ENCODE measurements around the gene CIAO2A. TPM values are rescaled to one million over a fixed set of nuclear protein-coding genes. Genes with fewer than 3 reads are reported as not detected.
"Not testable (repeated sequence)": the region's sequence is repeated elsewhere in the genome, so short reads cannot be mapped to it uniquely, and the experiment has no call there.

The CIAO2A gene
- total RNA-seq, 6 experiments from 2014 or later: 84.2 to 186 (median 126) TPM

- Histone ChIP-seq H3K36me3 (peaks cover 11 to 77% (median 38%) of the 10 kb centered on the region in 4 donors), H3K4me1 (peaks cover 0 to 9% (median 0%) of the 10 kb centered on the region in 4 donors), H3K9me3 (no peaks in the 10 kb centered on the region), H3K27me3 (no peaks in the 10 kb centered on the region), H3K4me3 (no peak overlapping the region), H3K27ac (no peak overlapping the region)
- no peak for ATAC-seq
- TF ChIP-seq CTCF (IDR thresholded peaks at IDR 0.05) (no peak), POLR2A (IDR thresholded peaks at IDR 0.05) (no peak)
- 81% methylated on average over 4 of the region's 4 CpGs for WGBS (ENCODE audit: insufficient coverage, low coverage, low lambda C conversion rate, missing lambda C conversion rate)
- intact Hi-C loops (cut with DNase I): no loop called here
- DNase-seq: no peak
Observed at GRCh38 chr15:64121614-64122013, 28.0 kb upstream of the CIAO2A start.

- H3K9me3 ChIP-seq; H3K27ac ChIP-seq; intact Hi-C loops (cut with DNase I); H3K27me3 ChIP-seq; DNase-seq; H3K4me3 ChIP-seq; H3K4me1 ChIP-seq: not testable (repeated sequence)
- peaks cover 11 to 76% (median 37%) of the 10 kb centered on the region in 4 donors for H3K36me3 ChIP-seq
- ATAC-seq: peak in 3 of 4 donors; percentile 30 to 61 (median 51)
- 100% methylated on average over 2 of the region's 2 CpGs for WGBS (ENCODE audit: insufficient coverage, low coverage, low lambda C conversion rate, missing lambda C conversion rate)
Observed at GRCh38 chr15:64120322-64120721, 26.7 kb upstream of the CIAO2A start.

- Histone ChIP-seq H3K4me1 (peaks cover 0 to 15% (median 3%) of the 10 kb centered on the region in 4 donors), H3K4me3 (no peak overlapping the region), H3K27ac (no peak overlapping the region), H3K9me3 (no peaks in the 10 kb centered on the region), H3K27me3 (no peaks in the 10 kb centered on the region), H3K36me3 (peaks cover 8 to 78% (median 32%) of the 10 kb centered on the region in 4 donors)
- DNase-seq (no peak), ATAC-seq (no peak)
- TF ChIP-seq CTCF (IDR thresholded peaks at IDR 0.05) (no peak), POLR2A (IDR thresholded peaks at IDR 0.05) (no peak)
- 90% methylated on average over 4 of the region's 5 CpGs for WGBS (ENCODE audit: insufficient coverage, low coverage, low lambda C conversion rate, missing lambda C conversion rate)
- intact Hi-C loops (cut with DNase I): no loop called here
Observed at GRCh38 chr15:64117759-64118487, 24.3 kb upstream of the CIAO2A start.

- Histone ChIP-seq H3K27me3 (no peaks in the 10 kb centered on the region), H3K4me3 (no peak overlapping the region), H3K9me3 (no peaks in the 10 kb centered on the region), H3K36me3 (peaks cover 0 to 40% (median 19%) of the 10 kb centered on the region in 4 donors), H3K4me1 (peaks cover 0 to 43% (median 21%) of the 10 kb centered on the region in 4 donors), H3K27ac (peak overlapping the region in 2 of 3 donors; percentile 12 to 53)
- intact Hi-C loops (cut with DNase I): no loop called here
- TF ChIP-seq CTCF (IDR thresholded peaks at IDR 0.05) (no peak), POLR2A (IDR thresholded peaks at IDR 0.05) (no peak)
- ATAC-seq (peak; percentile 54 to 71 (median 66)), DNase-seq (no peak)
- WGBS (ENCODE audit: insufficient coverage, low coverage, low lambda C conversion rate, missing lambda C conversion rate): 29% methylated on average over 1 of the region's 1 CpG
Observed at GRCh38 chr15:64112904-64113303, 19.3 kb upstream of the CIAO2A start.

GRCh38 chr15:64112073-64112772, 18.6 kb upstream of the CIAO2A start:
- H3K27me3 ChIP-seq: no peaks in the 10 kb centered on the region
- peak overlapping the region in 2 of 3 donors; percentile 43 to 53 for H3K27ac ChIP-seq
- TF ChIP-seq CTCF (IDR thresholded peaks at IDR 0.05) (no peak), POLR2A (IDR thresholded peaks at IDR 0.05) (no peak)
- peaks cover 0 to 50% (median 24%) of the 10 kb centered on the region in 4 donors for H3K4me1 ChIP-seq
- intact Hi-C loops (cut with DNase I): no loop called here
- WGBS (ENCODE audit: insufficient coverage, low coverage, low lambda C conversion rate, missing lambda C conversion rate): 15% methylated on average over 4 of the region's 4 CpGs
- DNase-seq (no peak), ATAC-seq (peak; percentile 77 to 91 (median 86))
- no peak overlapping the region for H3K4me3 ChIP-seq
- peaks cover 0 to 35% (median 15%) of the 10 kb centered on the region in 4 donors for H3K36me3 ChIP-seq
- no peaks in the 10 kb centered on the region for H3K9me3 ChIP-seq
